ENCODE measurements around the gene AGBL1.

- TF ChIP-seq EZH2phosphoT487 (IDR thresholded peaks at IDR 0.05; ENCODE audit: insufficient read depth, low read depth), result no peak
- no peak for TF ChIP-seq EZH2 (IDR thresholded peaks at IDR 0.05; ENCODE audit: insufficient read depth, poor library complexity, severe bottlenecking)
Observed at GRCh38 chr15:86278586-86278985, 198.9 kb downstream of the AGBL1 start.

Data from GM23248 (cell line).